HK-2 (cell line): ENCODE data around the gene CLEC4E.
A peak's percentile ranks its signal among the peaks of the same experiment; 100 is the strongest.
"Not testable (repeated sequence)": the region's sequence is repeated elsewhere in the genome, so short reads cannot be mapped to it uniquely, and the experiment has no call there.

Source experiments
- DNase-seq: peaks from one replicate; pipeline ENCODE4 v3.0.0-alpha.2; 2018; ENCODE audit not compliant: unreplicated experiment

Gene CLEC4E

DNA sequence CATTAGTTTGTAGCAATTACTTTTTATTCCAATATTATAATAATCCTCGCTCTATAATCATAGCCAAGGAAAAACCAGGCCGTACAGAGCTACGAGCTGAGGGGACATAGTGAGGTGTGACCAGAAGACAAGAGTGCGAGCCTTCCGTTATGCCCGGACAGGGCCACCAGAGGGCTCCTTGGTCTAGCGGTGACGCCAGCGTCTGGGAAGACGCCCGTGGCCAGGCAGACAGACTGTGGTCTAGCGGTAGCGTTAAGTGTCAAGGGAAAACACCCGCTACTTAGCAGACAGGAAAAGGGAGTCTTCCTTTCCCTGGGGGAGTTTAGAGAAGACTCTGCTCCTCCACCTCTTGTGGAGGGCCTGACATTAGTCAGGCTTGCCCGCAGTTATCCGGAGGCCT is 2.9 kb downstream of the CLEC4E start:
- peak; percentile 4 for DNase-seq

GRCh38 chr12:8532045-8532444 is 8.7 kb downstream of the CLEC4E start:
- DNase-seq: no peak

GRCh38 chr12:8527250-8528130 is 13.2 kb downstream of the CLEC4E start:
- no peak for DNase-seq

DNA sequence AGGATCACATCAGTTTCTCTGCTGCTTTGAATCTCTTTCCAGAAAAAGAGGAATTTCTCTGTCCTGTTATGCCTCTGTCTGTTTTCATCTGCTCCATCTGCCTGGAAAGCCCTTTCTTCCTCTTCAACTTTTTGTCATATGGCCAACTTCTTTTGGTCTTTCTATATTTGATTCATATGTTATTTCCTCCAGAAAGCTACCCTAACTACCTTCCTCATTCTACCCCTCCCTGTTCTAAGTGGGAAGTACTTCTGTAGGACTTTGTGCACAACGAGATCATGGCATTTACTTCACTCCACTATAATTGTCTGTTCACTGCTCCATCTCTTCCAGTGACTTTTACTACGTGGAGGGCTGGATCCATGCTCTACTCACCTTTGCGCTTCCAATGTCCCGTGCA is 21.5 kb downstream of the CLEC4E start:
- DNase-seq: no peak

DNA sequence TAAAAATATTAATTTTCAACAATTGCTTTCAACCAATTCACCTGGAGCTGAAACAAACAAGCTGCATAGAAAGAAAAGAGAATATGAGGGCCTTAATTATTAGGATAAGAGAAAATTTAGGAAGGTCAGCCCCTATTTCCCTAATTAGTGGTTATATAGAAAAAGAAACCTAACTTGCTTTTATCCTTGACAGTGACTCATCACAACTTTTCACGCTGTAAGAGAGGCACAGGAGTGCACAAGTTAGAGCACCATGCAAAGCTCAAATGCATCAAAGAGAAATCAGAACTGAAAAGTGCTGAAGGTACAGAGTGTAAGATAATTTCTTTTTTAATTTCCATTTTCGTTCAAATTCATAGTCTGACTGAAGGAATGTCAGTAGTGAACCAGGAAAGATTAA is 22.7 kb downstream of the CLEC4E start:
- DNase-seq: no peak

- no peak for DNase-seq
Measured at GRCh38 chr12:8513256-8513655, 27.4 kb downstream of the CLEC4E start, which contains the start of gene CLEC4D. CLEC4D (plus strand) TSS chr12:8513503; CDS start chr12:8513733, 230 bp downstream.

- DNase-seq: no peak
Measured at GRCh38 chr12:8508910-8509841, 31.5 kb downstream of the CLEC4E start.

DNA sequence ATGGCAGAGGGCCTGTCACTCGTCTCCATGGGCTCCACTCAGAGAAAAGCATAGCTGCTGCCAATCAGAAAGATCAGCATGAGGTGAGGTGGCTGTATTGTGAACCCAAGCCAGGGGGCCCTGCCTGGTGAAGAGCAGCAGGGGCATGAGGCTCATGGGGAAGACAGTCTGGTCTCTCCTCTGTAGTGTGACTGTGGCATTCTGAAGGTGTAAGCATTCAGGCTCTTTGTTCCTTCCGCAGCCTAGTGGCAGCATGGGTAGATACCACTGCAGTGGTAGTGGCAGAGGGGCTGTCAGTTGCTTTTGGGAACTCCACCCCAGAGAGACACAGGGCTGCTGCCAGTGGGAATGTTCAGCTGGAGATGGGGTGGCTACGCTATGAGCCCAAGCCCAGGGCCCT is 32.5 kb downstream of the CLEC4E start:
- DNase-seq: no peak

GRCh38 chr12:8507596-8507995 is 33.1 kb downstream of the CLEC4E start:
- DNase-seq: no peak

- DNase-seq: no peak
Measured at GRCh38 chr12:8504351-8504750, 36.4 kb downstream of the CLEC4E start.

DNA sequence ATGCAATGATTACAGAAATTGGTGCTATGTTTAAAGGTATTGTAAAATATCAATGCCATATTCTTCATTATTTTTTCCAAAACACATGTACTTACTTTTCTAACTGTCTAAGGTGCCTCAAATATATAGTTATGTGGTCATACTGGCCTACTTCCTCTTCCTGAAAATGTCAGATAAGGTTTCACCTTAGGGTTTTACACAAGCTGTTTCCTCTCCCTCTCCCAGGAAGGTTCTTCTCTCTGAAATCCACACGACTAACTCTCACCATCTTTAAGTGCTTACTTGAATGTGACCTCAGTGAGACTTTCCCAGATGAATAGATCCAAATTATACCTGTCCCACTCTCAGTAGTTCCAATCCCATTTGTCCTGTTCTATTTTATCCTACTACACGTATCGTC is 39.0 kb downstream of the CLEC4E start:
- DNase-seq: no peak

DNA sequence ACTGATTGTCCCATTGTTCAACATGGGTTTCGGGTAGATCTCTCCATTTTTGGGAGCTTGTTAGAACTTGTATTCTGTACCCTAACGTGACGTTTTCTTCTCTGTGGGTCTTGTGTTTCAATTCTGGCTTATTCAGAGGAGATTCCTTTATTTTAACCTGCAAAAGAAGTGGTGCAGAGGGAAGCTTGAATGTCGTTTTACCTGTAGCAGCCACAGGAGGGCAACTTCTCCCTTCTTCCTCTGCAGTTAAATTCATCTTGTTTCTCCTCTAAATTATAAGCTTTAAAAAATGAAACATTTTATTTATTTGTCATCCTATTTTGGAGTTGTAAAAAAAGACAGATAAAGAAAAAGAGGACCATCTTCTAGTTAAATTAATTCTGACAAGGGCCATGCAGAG is 41.1 kb downstream of the CLEC4E start:
- DNase-seq: no peak

- DNase-seq: not testable (repeated sequence)
Measured at GRCh38 chr12:8496074-8496473, 44.6 kb downstream of the CLEC4E start.

GRCh38 chr12:8495671-8496070 is 45.0 kb downstream of the CLEC4E start:
- not testable (repeated sequence) for DNase-seq

- DNase-seq: no peak
Measured at GRCh38 chr12:8493084-8493483, 47.6 kb downstream of the CLEC4E start.

DNA sequence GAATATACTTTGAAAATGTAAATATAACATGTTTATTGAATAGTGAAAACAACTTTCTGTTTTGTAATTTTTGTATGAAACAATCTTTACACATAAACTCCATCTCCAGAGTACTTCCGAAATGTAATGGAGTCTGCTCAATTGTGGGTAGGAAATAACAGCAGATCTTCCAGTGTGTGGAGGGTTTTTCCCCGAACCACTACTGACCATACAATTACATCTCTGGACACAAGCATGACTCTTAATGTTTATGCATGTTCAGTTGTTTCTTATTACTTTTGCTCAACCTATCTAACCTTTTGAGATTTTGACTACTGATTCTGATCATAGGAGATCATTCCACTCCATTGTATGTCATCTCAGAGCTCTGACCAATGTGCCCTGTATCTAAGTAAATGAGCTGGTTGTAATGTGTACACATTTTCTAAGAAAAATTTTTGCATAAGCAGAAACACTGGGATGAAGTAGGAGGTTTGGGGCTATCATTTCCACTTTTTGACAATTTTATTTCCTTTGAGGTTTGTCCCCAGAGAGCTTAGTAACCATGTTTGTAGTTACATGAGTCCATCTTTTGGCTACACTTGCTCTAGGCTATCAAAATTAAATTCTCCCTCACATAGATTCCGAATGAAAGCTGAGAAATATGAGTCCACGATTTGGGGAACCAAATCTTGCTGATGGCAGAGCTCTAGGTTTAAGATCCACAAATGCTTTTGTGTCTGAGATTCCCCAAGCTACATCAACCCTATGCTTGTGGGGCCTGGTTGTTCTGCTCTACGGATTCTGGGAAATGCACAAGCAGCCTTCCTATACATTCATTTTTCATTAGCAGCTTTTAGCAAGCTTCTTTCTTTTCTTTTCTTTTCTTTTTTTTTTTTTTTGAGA is 48.8 kb downstream of the CLEC4E start:
- DNase-seq: no peak
